Osteocyte (in vitro differentiated cells): ENCODE measurements around the gene GGT6. TPM values are rescaled to one million over a fixed set of nuclear protein-coding genes. Genes with fewer than 3 reads are reported as not detected.

Experiments
- DNase-seq: peaks from one replicate; pipeline ENCODE4 v3.0.0; 2021; ENCODE audit warnings: mixed read lengths; ENCODE audit not compliant: unreplicated experiment; ENCODE audit errors: extremely low spot score
- H3K27ac Mint-ChIP-seq: one replicate; pipeline ENCODE4 v1.8.0; 2021; ENCODE audit warnings: mild to moderate bottlenecking, mixed read lengths; ENCODE audit not compliant: unreplicated experiment
- H3K27me3 Mint-ChIP-seq: one replicate; pipeline ENCODE4 v1.8.0; 2021; ENCODE audit warnings: mixed read lengths; ENCODE audit not compliant: unreplicated experiment
- H3K36me3 Mint-ChIP-seq: one replicate; pipeline ENCODE4 v1.8.0; 2021; ENCODE audit warnings: mixed read lengths; ENCODE audit not compliant: unreplicated experiment
- H3K4me1 Mint-ChIP-seq: one replicate; pipeline ENCODE4 v1.8.0; 2021; ENCODE audit warnings: mixed read lengths; ENCODE audit not compliant: unreplicated experiment
- H3K4me3 Mint-ChIP-seq: one replicate; pipeline ENCODE4 v1.8.0; 2021; ENCODE audit warnings: mild to moderate bottlenecking, moderate library complexity, mixed read lengths; ENCODE audit not compliant: unreplicated experiment
- H3K9me3 Mint-ChIP-seq: one replicate; pipeline ENCODE4 v1.8.0; 2021; ENCODE audit warnings: mixed read lengths; ENCODE audit not compliant: unreplicated experiment
- total RNA-seq: library from RNA; stranded (reverse); gene quantifications from 2 replicates; pipeline ENCODE4 v1.2.1, GENCODE V29; 2021
- TF ChIP-seq, protein P1 (sequence below): fragments of 200-600 bp; sonication (generic); IDR thresholded peaks from 2 replicates; pipeline ENCODE4 v1.5.0; 2021; ENCODE audit warnings: antibody characterized with exemption, mild to moderate bottlenecking, moderate library complexity

Gene GGT6
- total RNA-seq, 1 donor from 2014 or later, result not detected

DNA sequence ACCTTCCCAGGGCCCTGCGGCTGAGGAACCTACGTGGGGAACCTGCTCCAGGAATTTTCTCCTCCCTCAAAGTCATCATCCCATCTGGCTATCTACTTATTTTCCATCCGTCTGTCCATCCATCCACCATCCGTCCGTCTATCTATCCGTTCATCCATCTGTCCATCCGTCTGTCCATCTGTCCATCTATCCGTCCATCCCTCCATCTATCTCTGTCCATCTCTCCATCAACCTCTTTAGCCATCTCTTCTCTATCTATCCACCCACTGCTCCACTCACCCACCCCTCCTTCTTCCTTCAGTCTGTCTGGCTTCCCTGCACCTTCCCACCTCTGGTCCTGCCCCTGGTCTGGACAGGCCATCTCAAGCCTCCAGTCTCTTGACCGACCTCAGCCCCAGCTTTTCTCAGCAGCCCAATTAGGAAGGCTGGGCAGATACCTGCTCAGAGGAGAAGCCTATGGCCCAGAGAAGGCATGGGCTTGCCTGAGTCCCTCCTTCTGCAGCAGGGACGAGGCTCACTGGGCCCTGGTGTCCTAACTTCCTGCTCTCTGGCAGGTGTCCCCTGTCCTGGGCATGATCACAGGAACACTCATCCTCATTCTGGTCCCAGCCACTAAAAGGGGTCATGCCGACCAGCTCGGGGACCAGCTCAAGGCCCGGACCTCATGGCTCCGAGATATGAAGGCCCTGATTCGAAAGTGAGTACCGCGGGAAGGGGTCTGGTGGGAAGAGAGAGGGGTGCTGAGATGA is 28.2 kb downstream of the GGT6 start:
- Mint-ChIP-seq H3K36me3 (no peaks in the 10 kb centered on the region), H3K4me3 (no peak overlapping the region), H3K27me3 (peaks cover 16% of the 10 kb centered on the region), H3K9me3 (no peaks in the 10 kb centered on the region), H3K27ac (no peak overlapping the region), H3K4me1 (peaks cover 2% of the 10 kb centered on the region)
- TF ChIP-seq, protein P1, sequence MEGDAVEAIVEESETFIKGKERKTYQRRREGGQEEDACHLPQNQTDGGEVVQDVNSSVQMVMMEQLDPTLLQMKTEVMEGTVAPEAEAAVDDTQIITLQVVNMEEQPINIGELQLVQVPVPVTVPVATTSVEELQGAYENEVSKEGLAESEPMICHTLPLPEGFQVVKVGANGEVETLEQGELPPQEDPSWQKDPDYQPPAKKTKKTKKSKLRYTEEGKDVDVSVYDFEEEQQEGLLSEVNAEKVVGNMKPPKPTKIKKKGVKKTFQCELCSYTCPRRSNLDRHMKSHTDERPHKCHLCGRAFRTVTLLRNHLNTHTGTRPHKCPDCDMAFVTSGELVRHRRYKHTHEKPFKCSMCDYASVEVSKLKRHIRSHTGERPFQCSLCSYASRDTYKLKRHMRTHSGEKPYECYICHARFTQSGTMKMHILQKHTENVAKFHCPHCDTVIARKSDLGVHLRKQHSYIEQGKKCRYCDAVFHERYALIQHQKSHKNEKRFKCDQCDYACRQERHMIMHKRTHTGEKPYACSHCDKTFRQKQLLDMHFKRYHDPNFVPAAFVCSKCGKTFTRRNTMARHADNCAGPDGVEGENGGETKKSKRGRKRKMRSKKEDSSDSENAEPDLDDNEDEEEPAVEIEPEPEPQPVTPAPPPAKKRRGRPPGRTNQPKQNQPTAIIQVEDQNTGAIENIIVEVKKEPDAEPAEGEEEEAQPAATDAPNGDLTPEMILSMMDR, result no peak
- no peak for DNase-seq

DNA sequence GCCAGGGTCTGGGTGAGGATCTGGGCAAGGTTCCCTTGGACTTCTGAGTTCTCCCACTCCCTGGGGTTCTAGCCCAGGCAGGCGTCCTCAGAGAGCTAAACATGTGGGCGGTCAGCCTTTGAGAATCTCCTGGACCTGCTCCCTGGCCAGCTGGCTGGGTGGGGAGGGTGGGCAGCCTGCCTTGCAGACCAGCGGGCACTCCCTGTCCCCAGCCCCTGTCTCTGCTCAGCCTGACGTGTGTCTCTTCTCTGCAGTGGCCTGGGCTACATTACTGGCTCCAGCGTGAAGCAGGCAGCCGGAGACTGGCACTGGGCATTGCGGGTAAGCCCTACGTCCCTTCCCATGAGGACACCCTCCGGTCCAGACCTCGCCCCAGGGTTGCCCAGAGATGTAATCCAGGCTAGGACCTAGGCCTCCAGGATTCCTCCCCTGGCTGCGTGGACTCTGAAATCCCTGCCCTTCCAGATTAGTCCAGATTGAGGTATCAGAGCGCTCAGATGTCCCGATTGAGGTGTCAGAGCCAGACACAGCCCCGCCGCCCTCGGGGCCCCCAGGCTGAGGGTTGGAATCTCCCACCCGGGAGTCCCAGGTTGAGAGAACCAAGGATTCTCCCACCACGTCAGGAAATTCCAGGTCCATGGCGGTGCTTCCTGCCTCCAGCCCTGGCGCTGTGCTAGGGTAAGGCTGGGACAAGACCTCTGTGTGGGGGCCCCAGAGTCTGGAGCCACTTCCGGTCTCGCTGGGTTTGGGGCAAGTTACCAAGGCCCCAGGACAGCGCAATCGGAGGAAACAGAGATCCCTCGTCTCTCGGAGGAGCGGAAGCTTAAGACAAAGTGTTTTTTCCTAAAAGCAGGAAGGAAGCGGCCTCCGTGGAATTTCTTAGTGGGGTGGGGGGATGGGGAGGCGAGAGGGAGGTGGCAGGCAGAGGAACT is 29.3 kb downstream of the GGT6 start:
- DNase-seq, result no peak
- TF ChIP-seq, protein P1, result no peak
- H3K27ac Mint-ChIP-seq, result no peak overlapping the region
- H3K4me3 Mint-ChIP-seq, result no peak overlapping the region
- H3K4me1 Mint-ChIP-seq, result peaks cover 2% of the 10 kb centered on the region
- H3K9me3 Mint-ChIP-seq, result no peaks in the 10 kb centered on the region
- no peaks in the 10 kb centered on the region for H3K36me3 Mint-ChIP-seq
- H3K27me3 Mint-ChIP-seq, result peaks cover 25% of the 10 kb centered on the region

DNA sequence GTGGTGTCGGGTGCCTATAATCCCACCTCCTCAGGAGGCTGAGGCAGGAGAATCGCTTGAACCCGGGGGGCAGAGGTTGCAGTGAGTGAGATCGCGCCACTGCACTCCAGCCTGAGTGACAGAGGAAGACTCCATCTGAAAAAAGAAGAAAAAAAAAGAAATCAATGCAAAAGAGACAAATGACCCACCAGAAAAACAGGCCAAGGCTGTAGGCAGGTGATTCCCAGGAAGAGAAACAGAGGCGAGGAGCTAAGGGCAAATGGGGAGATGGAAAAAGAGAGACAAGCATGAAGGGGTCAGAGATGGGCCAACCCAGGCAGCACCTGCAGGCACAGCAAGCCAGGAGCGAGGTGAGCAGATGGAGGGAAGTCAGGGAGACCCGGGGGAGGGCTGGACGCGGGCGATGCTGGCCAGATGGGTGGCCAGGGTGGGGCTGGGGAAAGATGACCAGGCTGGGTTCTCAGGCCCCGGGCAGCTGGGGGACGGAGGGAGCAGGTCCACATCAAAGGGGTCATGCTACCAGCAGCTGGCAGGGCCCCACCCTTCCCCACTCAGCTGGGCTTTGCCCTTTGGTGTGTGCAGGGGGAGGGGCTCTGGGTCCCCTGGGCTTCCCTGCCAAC is 30.7 kb downstream of the GGT6 start:
- no peak overlapping the region for H3K27ac Mint-ChIP-seq
- TF ChIP-seq, protein P1, result no peak

DNA sequence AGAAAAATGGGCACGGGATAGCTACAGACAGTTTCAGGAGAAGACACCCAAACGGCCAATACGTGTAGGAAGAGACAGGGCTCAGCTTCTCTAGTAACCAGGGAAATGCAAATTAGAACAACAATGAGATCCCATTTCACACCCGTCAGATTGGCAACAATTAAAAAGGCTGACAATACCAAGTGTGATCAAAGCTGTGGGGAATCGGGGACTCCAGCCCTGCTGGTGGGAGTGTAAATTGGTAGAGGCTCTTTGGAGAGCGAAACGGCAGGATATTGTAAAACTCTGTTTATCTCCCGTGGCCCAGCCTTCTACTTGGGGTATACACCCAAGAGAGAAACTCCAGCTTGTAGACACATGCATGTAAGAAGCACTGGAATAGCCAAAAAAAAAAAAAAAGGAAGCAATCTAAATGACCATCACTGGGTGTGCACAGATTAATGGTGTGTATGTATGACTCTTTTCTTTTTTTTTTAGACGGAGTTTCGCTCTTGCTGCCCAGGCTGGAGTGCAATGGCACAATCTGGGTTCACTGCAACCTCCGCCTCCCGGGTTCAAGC is 32.7 kb downstream of the GGT6 start:
- H3K36me3 Mint-ChIP-seq, result no peaks in the 10 kb centered on the region
- peaks cover 29% of the 10 kb centered on the region for H3K27me3 Mint-ChIP-seq
- no peak overlapping the region for H3K27ac Mint-ChIP-seq
- TF ChIP-seq, protein P1, result no peak
- H3K9me3 Mint-ChIP-seq, result no peaks in the 10 kb centered on the region
- H3K4me1 Mint-ChIP-seq, result no peaks in the 10 kb centered on the region
- DNase-seq, result no peak
- H3K4me3 Mint-ChIP-seq, result no peak overlapping the region

More for the DNA sequence above, 30.7 kb downstream of the GGT6 start:
- no peak overlapping the region for H3K4me3 Mint-ChIP-seq
- DNase-seq, result no peak
- no peaks in the 10 kb centered on the region for H3K9me3 Mint-ChIP-seq
- peaks cover 29% of the 10 kb centered on the region for H3K27me3 Mint-ChIP-seq
- no peaks in the 10 kb centered on the region for H3K36me3 Mint-ChIP-seq
- peaks cover 2% of the 10 kb centered on the region for H3K4me1 Mint-ChIP-seq
